ENCODE results near the gene NRIP1.

The NRIP1 gene

DNA sequence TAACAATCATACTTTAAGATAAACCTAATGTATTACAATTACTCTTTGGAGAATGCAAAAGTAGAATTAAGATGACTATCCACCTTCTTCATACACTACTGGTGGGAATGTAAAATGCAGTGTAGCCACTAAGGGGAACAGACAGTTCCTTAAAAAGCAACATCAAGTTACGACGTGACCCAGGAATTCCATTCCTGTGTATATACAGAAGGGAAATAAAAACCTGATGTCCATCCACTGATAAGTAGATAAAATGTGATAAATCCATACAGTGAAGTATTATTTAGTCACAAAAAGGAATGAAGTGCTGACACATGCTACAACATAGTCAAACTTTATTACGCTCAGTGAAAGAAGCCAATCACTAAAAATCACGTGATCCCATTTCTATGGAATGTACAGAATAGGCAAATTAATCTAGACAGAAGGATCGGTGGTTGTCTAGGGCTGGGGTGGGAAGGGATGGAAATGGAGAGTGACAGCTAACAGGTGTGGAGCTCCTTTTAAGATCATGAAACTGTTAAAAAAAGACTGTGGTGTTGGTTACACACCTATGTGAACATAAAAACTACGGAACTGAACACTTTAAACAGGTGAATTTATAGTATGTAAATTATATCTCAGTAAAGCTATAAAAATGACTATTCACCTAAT lies 42.1 kb downstream of the NRIP1 start:
- no peaks in the 10 kb centered on the region; the same call in 1 of the 2 replicates for H3K79me2 ChIP-seq (ENCODE audit: insufficient read depth, low read depth)

DNA sequence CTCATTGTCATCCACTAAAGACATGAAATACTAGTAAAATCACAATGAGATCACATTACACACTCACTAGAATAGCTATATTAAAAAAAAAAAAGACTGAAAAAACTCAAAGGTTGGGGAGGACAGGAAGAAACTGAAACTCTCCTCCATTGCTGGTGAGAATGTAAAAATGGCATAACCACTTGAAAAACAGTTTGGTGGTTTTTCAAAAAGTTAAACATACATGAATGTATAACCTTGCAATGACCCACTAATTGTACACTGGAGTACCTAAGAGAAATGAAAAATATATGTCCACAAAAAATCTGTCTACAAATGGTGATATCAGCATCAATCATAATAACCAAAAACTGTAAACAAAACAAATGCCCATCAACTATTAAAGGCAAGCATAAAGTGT lies 44.0 kb downstream of the NRIP1 start:
- Histone ChIP-seq H3K27me3 (ENCODE audit: insufficient read depth, low read depth) (no peaks in the 10 kb centered on the region), H3K4me2 (peak overlapping the region; percentile 22), H3K36me3 (ENCODE audit: insufficient read depth) (no peaks in the 10 kb centered on the region), H3K79me2 (ENCODE audit: insufficient read depth, low read depth) (no peaks in the 10 kb centered on the region; the same call in 1 of the 2 replicates), H2AFZ (ENCODE audit: low read depth) (no peak overlapping the region), H4K20me1 (ENCODE audit: insufficient read depth) (no peaks in the 10 kb centered on the region), H3K9ac (no peak overlapping the region), H3K27ac (no peak overlapping the region), H3K4me3 (IDR thresholded peaks at IDR 0.05; ENCODE audit: insufficient read depth, low read depth, low read length) (no peak overlapping the region), H3K4me1 (ENCODE audit: low read depth, poor library complexity, severe bottlenecking) (peaks cover 17% of the 10 kb centered on the region)
- TF ChIP-seq, protein P1, sequence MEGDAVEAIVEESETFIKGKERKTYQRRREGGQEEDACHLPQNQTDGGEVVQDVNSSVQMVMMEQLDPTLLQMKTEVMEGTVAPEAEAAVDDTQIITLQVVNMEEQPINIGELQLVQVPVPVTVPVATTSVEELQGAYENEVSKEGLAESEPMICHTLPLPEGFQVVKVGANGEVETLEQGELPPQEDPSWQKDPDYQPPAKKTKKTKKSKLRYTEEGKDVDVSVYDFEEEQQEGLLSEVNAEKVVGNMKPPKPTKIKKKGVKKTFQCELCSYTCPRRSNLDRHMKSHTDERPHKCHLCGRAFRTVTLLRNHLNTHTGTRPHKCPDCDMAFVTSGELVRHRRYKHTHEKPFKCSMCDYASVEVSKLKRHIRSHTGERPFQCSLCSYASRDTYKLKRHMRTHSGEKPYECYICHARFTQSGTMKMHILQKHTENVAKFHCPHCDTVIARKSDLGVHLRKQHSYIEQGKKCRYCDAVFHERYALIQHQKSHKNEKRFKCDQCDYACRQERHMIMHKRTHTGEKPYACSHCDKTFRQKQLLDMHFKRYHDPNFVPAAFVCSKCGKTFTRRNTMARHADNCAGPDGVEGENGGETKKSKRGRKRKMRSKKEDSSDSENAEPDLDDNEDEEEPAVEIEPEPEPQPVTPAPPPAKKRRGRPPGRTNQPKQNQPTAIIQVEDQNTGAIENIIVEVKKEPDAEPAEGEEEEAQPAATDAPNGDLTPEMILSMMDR (conservative IDR thresholded peaks at IDR 0.05; ENCODE audit: low read depth, low read length), result no peak

More for the DNA sequence above, 42.1 kb downstream of the NRIP1 start:
- H3K36me3 ChIP-seq (ENCODE audit: insufficient read depth), result no peaks in the 10 kb centered on the region
- no peak overlapping the region for H2AFZ ChIP-seq (ENCODE audit: low read depth)
- no peaks in the 10 kb centered on the region for H4K20me1 ChIP-seq (ENCODE audit: insufficient read depth)
- H3K4me2 ChIP-seq, result no peak overlapping the region
- no peaks in the 10 kb centered on the region for H3K27me3 ChIP-seq (ENCODE audit: insufficient read depth, low read depth)
- peaks cover 17% of the 10 kb centered on the region for H3K4me1 ChIP-seq (ENCODE audit: low read depth, poor library complexity, severe bottlenecking)
- no peak overlapping the region for H3K27ac ChIP-seq
- TF ChIP-seq, protein P1 (conservative IDR thresholded peaks at IDR 0.05; ENCODE audit: low read depth, low read length), result no peak
- no peak overlapping the region for H3K9ac ChIP-seq
- no peak overlapping the region for H3K4me3 ChIP-seq (IDR thresholded peaks at IDR 0.05; ENCODE audit: insufficient read depth, low read depth, low read length)

DNA sequence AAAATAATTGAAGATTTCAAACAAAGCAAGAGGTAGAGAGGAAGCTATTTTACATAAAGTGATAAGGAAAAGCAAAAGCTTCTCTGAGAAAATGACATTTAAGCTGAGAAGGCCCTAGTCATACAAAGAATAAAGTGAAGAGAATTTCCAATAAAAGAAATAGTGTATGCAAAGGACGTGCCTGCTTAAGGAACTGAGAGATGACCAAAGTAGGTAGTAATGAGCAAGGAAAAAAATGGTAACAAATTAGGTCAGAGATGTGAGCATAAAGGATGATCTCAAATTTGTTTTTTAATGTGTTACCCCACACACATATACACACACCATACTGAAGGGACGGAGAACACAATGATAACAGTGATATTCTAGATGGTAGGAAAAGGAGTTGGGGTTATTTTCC lies 46.4 kb downstream of the NRIP1 start:
- Histone ChIP-seq H3K27me3 (ENCODE audit: insufficient read depth, low read depth) (no peaks in the 10 kb centered on the region), H3K4me2 (no peak overlapping the region), H3K79me2 (ENCODE audit: insufficient read depth, low read depth) (no peaks in the 10 kb centered on the region; the same call in 1 of the 2 replicates), H3K27ac (no peak overlapping the region), H3K4me1 (ENCODE audit: low read depth, poor library complexity, severe bottlenecking) (peaks cover 17% of the 10 kb centered on the region), H3K36me3 (ENCODE audit: insufficient read depth) (no peaks in the 10 kb centered on the region), H4K20me1 (ENCODE audit: insufficient read depth) (no peaks in the 10 kb centered on the region), H3K4me3 (IDR thresholded peaks at IDR 0.05; ENCODE audit: insufficient read depth, low read depth, low read length) (no peak overlapping the region), H3K9ac (no peak overlapping the region), H2AFZ (ENCODE audit: low read depth) (no peak overlapping the region)
- TF ChIP-seq, protein P1 (conservative IDR thresholded peaks at IDR 0.05; ENCODE audit: low read depth, low read length), result no peak

DNA sequence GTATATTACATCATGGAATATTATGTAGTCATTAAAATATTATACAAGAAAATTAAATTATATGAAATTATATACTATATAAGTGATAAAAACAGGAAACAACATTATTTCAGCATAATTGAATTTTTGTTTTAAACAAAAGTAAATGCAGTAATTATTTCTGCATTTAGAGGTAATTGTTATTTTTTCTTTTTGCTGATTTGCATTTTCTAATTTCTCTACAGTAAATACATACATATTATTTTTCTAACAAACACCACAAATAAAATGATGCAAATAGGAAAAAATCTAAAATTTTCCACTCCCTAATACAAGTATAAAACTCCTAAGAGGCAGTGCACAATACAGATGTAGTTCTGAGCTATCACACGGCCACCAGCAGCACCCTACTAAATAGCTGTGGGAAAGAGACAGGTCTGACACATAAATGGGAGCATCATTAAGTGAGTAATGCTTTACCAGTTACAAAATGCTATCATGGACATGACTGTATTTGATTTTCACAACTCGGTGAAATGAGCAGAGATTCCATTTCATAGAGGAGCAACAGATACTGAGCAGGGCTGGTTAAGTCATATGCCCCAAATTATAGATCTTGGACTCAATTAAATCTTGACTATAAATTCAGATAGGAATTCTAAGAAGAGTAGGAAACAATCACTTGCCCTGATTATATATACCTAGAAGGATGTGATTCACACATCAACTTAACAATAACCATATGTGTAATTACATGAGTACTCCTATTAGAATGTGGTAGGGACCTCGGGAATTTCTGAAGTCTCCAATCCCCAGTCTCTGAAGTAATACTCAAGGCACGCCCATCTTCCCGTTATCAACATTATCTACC lies 49.0 kb downstream of the NRIP1 start:
- H3K36me3 ChIP-seq (ENCODE audit: insufficient read depth), result no peaks in the 10 kb centered on the region
- no peak overlapping the region for H3K27ac ChIP-seq
- H3K4me3 ChIP-seq (IDR thresholded peaks at IDR 0.05; ENCODE audit: insufficient read depth, low read depth, low read length), result no peak overlapping the region
- H4K20me1 ChIP-seq (ENCODE audit: insufficient read depth), result no peaks in the 10 kb centered on the region
- TF ChIP-seq, protein P1 (conservative IDR thresholded peaks at IDR 0.05; ENCODE audit: low read depth, low read length), result no peak
- H3K4me1 ChIP-seq (ENCODE audit: low read depth, poor library complexity, severe bottlenecking), result peaks cover 10% of the 10 kb centered on the region
- no peak overlapping the region for H3K9ac ChIP-seq
- no peak overlapping the region for H3K4me2 ChIP-seq
- no peaks in the 10 kb centered on the region for H3K27me3 ChIP-seq (ENCODE audit: insufficient read depth, low read depth)
- H2AFZ ChIP-seq (ENCODE audit: low read depth), result no peak overlapping the region
- H3K79me2 ChIP-seq (ENCODE audit: insufficient read depth, low read depth), result no peaks in the 10 kb centered on the region

All from KMS-11 (cell line).